ENCODE data around the gene FZD10. TPM values are rescaled to one million over a fixed set of nuclear protein-coding genes. Genes with fewer than 3 reads are reported as not detected.

Gene FZD10
- total RNA-seq, 2 experiments from 2014 or later: not detected

DNA sequence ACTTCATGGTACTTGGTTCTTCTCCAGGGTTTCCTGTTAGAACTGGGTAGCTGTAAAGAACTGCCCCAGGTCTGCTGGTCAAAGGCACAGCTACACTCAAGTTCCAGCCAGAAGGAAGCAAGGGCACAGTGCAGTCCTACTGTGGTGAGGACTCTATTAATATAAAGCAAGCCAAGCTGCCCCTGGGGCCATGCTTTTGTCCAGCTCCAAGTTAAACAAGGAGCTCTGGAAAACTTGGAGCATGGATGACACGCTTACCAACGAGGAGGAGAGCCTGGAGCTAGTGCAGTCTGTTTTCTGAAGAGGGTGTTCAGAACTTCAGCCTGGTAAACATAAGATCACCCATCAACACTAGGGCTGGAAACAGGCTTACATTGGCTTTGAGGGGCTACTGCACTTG lies 4.0 kb downstream of the FZD10 start:
- Mint-ChIP-seq H3K4me1 (peaks cover 8% of the 10 kb centered on the region), H3K27me3 (peaks cover 38% of the 10 kb centered on the region), H3K36me3 (peaks cover 3% of the 10 kb centered on the region), H3K9me3 (peaks cover 2% of the 10 kb centered on the region), H3K4me3 (no peak overlapping the region), H3K27ac (no peak overlapping the region)
- no peak for DNase-seq
- ATAC-seq (ENCODE audit: low read depth): no peak
- POLR2A ChIA-PET: no interaction called here

DNA sequence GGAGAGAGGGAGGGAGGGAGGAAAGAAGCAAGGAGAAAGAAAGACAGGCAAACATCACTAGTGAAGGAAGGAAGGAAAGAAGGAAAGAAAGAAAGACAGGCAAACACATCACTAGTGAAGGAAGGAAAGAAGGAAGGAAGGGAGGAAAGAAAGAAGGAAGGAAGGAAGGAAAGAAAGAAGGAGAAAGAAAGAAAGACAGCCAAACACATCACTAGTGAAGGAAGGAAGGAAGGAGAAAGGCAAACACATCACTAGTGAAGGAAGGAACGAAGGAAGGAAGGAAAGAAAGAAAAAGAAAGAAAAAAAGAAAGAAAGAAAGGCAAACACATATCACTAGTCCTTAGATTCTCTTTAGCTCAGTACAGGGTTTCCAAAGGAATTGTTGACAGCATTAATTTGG lies 5.3 kb downstream of the FZD10 start:
- ATAC-seq (ENCODE audit: low read depth) (no peak), DNase-seq (no peak)
- H3K27ac Mint-ChIP-seq: no peak overlapping the region
- H3K36me3 Mint-ChIP-seq: peaks cover 3% of the 10 kb centered on the region
- H3K4me1 Mint-ChIP-seq: peaks cover 8% of the 10 kb centered on the region
- POLR2A ChIA-PET: no interaction called here
- peaks cover 35% of the 10 kb centered on the region for H3K27me3 Mint-ChIP-seq
- H3K9me3 Mint-ChIP-seq: peaks cover 2% of the 10 kb centered on the region
- no peak overlapping the region for H3K4me3 Mint-ChIP-seq

DNA sequence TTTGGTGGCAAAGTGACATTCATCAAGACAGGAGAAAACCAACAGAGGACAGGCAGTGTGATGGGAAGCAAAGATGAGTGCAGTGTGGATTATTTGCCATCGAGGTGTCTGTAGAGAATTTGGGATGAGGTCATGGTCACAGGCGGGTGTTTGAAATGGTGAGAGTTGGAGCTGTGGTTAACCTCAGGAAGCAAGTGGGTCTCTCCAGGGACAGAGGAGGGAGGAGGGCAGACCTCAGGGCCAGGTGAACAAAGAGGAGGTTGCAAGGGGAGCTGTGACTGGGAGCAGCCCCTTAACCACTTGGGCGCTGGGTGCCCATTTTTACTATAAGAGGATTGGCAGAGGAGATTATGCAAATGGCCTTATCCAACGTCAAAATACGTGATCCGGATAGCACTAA lies 7.0 kb downstream of the FZD10 start:
- POLR2A ChIA-PET: no interaction called here
- no peak overlapping the region for H3K27ac Mint-ChIP-seq
- ATAC-seq (ENCODE audit: low read depth): no peak

DNA sequence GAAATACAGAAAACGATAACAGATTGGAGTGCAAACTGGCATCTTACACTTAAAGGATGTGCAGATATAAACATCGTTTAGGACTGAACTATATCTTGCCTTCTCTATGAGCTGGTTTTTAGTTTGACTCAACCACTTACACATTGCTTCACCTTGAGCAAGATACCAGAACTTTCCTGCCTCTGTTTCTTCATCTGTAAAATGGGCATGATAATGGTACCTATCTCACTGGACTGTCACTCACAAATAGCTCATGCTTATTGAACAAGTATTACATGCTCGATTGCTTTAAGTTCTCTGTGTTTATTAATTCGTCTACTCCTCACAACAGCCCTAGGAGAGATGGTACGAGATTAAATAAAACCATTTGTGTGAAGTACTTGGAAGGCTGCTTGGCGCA lies 7.7 kb downstream of the FZD10 start:
- peaks cover 21% of the 10 kb centered on the region for H3K27me3 Mint-ChIP-seq
- H3K9me3 Mint-ChIP-seq: no peaks in the 10 kb centered on the region
- no peak overlapping the region for H3K4me3 Mint-ChIP-seq
- DNase-seq (no peak), ATAC-seq (ENCODE audit: low read depth) (no peak)
- peaks cover 5% of the 10 kb centered on the region for H3K4me1 Mint-ChIP-seq
- POLR2A ChIA-PET: no interaction called here
- H3K36me3 Mint-ChIP-seq: no peaks in the 10 kb centered on the region
- no peak overlapping the region for H3K27ac Mint-ChIP-seq

More for the DNA sequence above, 7.0 kb downstream of the FZD10 start:
- H3K9me3 Mint-ChIP-seq: no peaks in the 10 kb centered on the region
- H3K4me3 Mint-ChIP-seq: peak overlapping the region; percentile 50
- H3K4me1 Mint-ChIP-seq: peaks cover 5% of the 10 kb centered on the region
- no peaks in the 10 kb centered on the region for H3K36me3 Mint-ChIP-seq
- no peak for DNase-seq
- H3K27me3 Mint-ChIP-seq: peaks cover 28% of the 10 kb centered on the region

DNA sequence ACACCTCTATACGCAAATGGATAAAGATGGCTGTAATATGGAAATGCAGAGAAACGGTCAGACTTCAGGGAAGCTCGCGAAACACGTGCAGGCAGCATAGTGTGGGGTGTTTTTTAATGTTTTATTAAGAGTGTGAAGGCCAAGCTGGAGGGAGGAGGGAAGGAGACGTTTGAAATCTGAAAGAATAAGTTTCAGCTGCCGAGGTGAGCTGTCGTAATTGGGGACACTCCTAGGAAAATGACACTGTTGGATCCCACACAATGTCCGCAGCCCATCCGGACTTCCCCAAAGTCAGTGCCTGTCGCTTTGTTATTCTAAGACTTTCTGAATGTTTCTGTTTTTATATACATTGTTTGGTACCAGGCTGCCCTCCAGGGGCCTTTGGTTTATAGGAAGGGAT lies 8.3 kb downstream of the FZD10 start:
- Mint-ChIP-seq H3K9me3 (no peaks in the 10 kb centered on the region), H3K4me3 (no peak overlapping the region), H3K27ac (no peak overlapping the region), H3K36me3 (no peaks in the 10 kb centered on the region), H3K4me1 (peaks cover 5% of the 10 kb centered on the region), H3K27me3 (peaks cover 16% of the 10 kb centered on the region)
- ATAC-seq (ENCODE audit: low read depth): no peak
- POLR2A ChIA-PET: no interaction called here
- no peak for DNase-seq

DNA sequence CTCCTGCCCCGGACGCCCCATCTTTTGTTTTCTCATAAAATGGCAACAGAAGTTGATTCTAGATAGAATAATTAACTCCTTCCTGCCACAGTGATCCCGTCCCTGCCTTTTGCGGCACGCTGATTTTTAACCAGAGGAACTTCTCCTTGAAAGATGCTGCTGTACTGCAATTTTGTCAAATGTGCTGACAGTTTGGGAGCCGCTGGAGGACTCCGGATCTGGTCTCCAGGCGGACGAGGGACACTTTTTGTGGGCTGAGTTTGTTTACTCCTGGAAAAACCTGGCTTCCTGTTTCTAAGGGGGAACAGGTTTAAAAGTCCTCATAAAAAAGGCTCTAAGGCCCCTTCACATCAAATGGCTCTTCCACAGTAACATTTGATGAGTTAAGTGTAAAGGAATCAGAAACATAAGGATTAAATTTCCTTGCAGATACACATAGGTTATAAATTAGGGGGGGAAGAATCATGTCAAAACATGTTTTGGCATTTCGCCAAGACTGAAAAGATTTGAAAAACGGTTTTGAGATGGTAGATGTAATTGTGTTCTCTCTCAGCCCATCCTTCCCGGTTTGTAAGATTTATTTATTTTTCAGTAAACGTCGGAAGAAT lies 15.5 kb downstream of the FZD10 start:
- POLR2A ChIA-PET: no interaction called here
- Mint-ChIP-seq H3K27ac (no peak overlapping the region), H3K9me3 (peaks cover under 1% of the 10 kb centered on the region), H3K27me3 (peaks cover 3% of the 10 kb centered on the region), H3K4me1 (no peaks in the 10 kb centered on the region), H3K4me3 (no peak overlapping the region), H3K36me3 (no peaks in the 10 kb centered on the region)
- no peak for ATAC-seq (ENCODE audit: low read depth)
- no peak for DNase-seq

DNA sequence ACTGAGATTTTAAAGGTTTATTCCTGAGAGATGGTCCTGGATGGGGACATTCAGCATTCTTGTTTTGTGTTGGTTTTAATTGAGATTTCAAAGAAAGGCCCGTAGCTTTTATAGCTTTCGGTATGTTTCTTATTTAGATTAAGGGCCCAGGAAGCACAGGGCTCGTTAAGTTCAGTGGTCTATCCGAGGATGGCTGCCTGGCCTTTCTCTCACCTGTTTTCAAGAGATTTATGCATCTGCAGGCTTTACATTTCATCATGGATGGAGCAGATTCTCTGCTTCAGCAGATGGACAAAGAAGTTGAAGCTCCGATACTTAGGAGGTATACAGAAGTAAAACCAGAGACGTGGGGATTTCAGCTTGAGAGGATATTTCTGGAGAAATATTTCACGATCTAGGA lies 16.0 kb downstream of the FZD10 start:
- POLR2A ChIA-PET: no interaction called here
- Mint-ChIP-seq H3K4me3 (no peak overlapping the region), H3K9me3 (peaks cover 2% of the 10 kb centered on the region), H3K27me3 (no peaks in the 10 kb centered on the region), H3K4me1 (no peaks in the 10 kb centered on the region), H3K36me3 (no peaks in the 10 kb centered on the region), H3K27ac (no peak overlapping the region)
- ATAC-seq (ENCODE audit: low read depth) (no peak), DNase-seq (no peak)

DNA sequence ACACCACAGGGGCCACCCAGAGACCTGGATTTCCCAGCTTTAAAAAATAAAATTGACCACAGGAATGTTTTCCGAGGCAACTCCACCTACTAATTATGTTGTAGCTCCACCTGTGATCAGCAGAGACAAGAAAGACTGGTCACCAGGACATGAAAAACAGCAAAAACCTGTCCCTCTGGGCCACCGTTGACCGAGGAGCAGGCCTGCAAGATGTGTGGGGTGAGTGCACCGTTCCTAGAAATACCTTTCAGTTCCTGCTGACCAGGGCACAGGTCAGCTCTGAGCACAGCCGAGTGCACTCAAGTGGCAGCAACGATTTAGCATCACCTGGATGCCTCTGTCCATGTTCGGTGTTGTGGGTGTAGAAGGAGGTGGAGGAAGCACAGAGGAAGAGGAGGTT lies 16.9 kb downstream of the FZD10 start:
- H3K4me3 Mint-ChIP-seq: no peak overlapping the region
- H3K27me3 Mint-ChIP-seq: no peaks in the 10 kb centered on the region
- H3K27ac Mint-ChIP-seq: no peak overlapping the region
- ATAC-seq (ENCODE audit: low read depth) (no peak), DNase-seq (no peak)
- POLR2A ChIA-PET: no interaction called here
- no peaks in the 10 kb centered on the region for H3K36me3 Mint-ChIP-seq
- no peaks in the 10 kb centered on the region for H3K4me1 Mint-ChIP-seq
- H3K9me3 Mint-ChIP-seq: peaks cover 2% of the 10 kb centered on the region

DNA sequence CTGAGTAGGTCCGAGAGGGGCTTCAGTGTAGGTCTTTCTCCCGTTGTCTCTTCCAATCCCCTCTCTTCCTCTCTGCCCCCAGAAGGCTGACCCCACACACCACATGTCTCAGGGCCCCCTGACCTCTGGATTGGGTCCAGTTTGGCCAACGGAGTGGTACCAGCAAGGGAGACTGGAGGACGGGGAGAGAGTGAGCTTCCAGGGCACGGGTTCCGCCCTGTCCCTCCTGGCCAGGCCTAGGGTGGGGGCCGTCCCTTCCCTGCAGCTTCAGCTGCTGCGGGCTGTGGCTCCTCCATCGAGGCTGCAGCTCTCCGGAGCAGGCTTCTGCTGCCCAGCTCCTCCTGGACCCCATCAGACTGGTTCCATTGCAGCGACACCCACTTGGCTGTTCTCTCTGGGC lies 17.4 kb downstream of the FZD10 start:
- no peaks in the 10 kb centered on the region for H3K4me1 Mint-ChIP-seq
- POLR2A ChIA-PET: no interaction called here
- H3K36me3 Mint-ChIP-seq: no peaks in the 10 kb centered on the region
- H3K4me3 Mint-ChIP-seq: no peak overlapping the region
- no peak overlapping the region for H3K27ac Mint-ChIP-seq
- H3K9me3 Mint-ChIP-seq: peaks cover 2% of the 10 kb centered on the region
- ATAC-seq (ENCODE audit: low read depth) (no peak), DNase-seq (no peak)
- no peaks in the 10 kb centered on the region for H3K27me3 Mint-ChIP-seq

DNA sequence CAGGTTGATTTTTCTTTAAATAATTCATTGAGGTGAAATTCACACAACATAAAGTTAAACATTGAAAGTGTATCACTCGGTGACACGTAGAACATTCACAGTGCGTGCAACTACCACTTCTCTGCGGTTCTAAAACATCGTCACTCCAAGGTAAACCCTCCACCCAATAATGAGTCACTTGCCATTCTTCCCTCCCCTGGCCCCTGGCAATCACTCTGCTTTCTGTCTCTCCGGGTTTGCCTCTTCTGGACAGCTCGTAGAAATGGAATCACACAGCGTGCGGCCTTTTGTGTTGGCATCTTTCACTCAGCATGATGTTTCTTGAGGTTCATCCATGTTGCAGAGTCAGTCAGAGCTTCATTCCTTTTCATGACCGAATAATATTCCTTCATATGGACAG lies 18.9 kb downstream of the FZD10 start:
- no peaks in the 10 kb centered on the region for H3K4me1 Mint-ChIP-seq
- DNase-seq (no peak), ATAC-seq (ENCODE audit: low read depth) (no peak)
- POLR2A ChIA-PET: no interaction called here
- no peaks in the 10 kb centered on the region for H3K27me3 Mint-ChIP-seq
- peaks cover 2% of the 10 kb centered on the region for H3K9me3 Mint-ChIP-seq
- H3K36me3 Mint-ChIP-seq: no peaks in the 10 kb centered on the region
- no peak overlapping the region for H3K4me3 Mint-ChIP-seq
- no peak overlapping the region for H3K27ac Mint-ChIP-seq

DNA sequence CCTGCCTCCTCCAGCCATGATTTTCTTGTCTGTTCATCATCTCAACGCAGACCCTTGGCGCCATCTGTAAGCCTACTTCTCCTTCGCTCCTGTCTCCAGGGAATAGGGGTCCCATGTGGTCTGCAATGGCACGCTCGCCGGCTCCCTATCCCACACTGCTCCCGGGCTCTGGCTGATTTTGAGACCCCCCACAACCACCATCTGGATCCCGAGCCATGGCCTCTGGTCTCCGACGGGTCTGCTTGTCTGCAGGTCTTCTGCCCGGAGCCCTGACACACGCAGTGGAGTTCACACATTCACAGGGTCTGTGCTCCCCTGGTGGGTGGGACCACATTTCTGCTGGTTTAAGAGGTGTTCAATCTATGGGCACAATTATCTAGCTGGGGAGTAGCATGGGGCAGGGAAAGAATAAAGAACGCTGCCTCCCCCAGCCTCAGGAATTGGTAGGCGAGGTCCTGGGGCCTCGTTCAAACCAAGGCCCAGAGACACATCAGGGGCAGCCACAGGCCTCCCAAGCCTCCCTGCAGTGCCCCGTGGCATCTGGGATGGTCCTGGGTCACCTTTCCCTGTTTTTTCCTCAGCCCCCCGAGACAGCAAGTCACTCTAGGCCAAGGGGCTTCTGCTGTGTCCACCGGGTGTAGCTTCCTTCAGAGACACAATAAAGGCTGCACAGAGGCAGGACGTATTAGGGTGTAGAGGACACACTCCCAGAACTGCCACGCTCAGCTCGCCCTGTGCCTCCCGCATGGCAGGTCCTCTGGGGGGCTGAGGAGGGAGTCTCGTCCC lies 21.5 kb downstream of the FZD10 start:
- Mint-ChIP-seq H3K4me3 (no peak overlapping the region), H3K27ac (no peak overlapping the region), H3K9me3 (peaks cover 2% of the 10 kb centered on the region), H3K27me3 (peaks cover 8% of the 10 kb centered on the region), H3K36me3 (no peaks in the 10 kb centered on the region), H3K4me1 (no peaks in the 10 kb centered on the region)
- POLR2A ChIA-PET: no interaction called here
- ATAC-seq (ENCODE audit: low read depth) (no peak), DNase-seq (no peak)

DNA sequence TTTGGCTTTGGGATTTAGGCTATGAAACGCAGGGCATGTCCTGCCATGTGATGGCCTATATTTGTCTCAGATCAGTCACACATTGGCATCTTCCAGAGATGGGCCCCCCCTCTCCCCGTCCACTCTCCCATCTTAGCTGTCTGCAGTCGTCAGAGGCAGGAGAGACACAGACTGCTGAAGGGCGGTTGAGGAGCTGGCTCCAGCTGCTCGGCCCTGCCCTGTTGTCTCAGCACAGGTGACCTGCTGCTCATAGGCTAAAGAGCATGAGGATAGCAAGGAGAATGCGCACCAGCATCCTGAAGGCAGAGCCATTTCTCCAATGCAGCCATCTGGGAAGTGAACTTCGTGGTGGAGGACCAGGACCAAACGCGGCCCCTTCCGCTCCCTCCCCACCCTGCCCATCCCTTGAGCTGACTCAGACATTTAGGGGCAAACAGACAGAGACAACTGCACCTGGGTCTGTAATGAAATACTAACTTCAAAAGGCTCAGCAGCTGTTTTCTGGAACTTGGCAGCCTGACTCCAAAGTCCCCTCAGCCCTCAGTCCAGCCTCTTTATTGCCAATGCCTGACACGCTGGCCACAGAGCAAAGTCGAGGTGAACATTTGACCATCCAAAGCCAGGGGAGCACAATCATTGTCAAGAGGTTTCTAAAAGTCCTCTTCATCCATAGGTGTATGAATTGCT lies 22.3 kb downstream of the FZD10 start:
- Mint-ChIP-seq H3K4me3 (no peak overlapping the region), H3K27me3 (peaks cover 8% of the 10 kb centered on the region), H3K36me3 (no peaks in the 10 kb centered on the region), H3K9me3 (peaks cover 2% of the 10 kb centered on the region), H3K27ac (no peak overlapping the region), H3K4me1 (no peaks in the 10 kb centered on the region)
- ATAC-seq (ENCODE audit: low read depth): no peak
- DNase-seq: no peak
- POLR2A ChIA-PET: no interaction called here

DNA sequence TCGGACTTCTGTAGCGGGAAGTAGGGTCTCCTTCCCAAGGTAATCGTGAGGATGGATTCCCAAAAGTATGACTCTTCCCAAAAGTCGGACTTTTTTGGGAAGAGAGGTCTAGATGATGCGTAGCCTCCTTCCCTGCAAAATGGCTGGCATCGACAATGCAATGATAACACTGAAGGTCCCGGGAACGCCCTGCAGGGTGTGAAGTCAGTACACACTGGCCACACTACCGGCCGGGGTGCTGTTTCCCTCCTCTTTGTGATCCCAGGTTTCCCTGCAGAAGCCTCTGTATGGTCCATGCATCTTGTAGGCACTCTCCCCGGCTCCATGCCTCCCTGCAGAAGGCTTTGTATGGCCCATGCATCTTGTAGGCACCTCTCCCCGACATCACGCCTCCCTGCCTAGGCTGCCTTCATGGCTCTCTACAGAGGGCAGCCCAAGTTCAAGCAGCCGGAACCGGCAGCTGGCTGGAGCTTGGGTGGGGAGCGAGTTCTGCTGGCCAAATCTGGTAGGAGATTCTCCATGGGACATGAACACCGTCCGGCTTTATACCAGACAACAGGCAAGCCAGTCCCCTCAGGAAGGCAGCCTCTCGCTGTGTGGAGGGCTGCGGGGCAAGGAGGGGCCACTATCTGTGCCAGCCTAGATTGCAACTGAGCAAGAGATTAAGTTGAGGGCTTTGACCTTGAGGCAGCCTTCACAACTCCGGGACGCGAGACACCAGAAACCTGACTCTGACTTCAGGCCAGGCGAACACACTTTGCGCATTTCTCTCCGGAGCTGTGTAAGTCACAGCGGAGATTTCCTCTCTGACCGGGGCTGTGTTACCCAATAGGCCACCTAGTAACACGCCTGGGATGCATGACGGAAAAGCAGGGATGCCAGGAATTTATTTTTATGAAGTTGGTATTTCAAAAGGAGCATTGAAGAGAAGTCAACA lies 23.5 kb downstream of the FZD10 start:
- POLR2A ChIA-PET: no interaction called here
- Mint-ChIP-seq H3K36me3 (no peaks in the 10 kb centered on the region), H3K9me3 (peaks cover 2% of the 10 kb centered on the region), H3K27ac (no peak overlapping the region), H3K27me3 (peaks cover 8% of the 10 kb centered on the region), H3K4me3 (no peak overlapping the region), H3K4me1 (no peaks in the 10 kb centered on the region)
- ATAC-seq (ENCODE audit: low read depth) (no peak), DNase-seq (no peak)

All from activated naive CD8-positive, alpha-beta T cell treated with anti-CD3 and anti-CD28 coated beads, Interleukin-2, amount 10 ng/mL, durations not matched to agents 7 days and 5 days (primary cell).